ENCODE results near the gene GIMAP1.

Gene GIMAP1

DNA sequence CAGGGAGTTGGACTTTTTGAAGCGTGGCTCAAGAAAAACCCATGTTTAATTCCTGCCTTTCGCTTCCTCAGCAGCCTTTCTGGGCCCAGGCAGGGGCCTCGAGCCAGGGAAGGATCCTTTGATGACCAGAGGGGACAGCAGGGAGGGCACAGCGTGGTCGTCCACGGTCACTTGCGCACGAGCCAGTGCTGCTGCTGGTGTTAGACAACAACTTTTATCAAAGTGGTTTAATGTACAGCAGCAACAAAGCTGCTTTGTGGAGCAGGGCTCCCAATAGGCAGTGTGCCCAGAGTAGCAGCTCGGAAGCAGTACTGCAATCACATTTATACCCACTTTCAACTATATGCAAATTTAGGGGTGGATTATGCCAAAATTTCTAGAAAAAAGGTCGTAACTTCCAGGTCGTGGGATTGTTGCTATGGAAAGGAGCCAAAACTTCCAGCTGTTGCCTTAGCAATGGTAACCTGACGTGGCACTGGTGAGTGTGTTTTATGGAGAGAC, 6.1 kb downstream of the GIMAP1 start:
- no peak for DNase-seq

DNA sequence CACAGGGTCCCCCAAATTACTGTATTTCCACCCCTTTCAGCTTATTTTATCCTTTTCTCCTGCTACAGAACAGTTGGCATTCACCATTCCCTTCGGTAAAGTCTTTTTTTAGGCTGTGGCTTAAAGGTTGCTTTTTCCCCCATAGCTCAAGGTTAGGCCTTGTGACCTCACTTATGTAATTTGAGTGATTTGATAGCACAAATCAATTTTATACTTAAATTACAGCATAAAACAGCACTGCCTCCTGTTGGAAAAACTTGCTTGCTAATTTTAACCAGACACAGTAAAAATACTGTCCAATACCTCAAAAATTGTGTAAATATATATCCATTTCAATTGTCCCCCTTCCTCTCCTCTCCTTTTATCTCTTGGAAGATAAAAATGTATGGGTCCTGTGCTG, 7.1 kb downstream of the GIMAP1 start:
- DNase-seq, result no peak

DNA sequence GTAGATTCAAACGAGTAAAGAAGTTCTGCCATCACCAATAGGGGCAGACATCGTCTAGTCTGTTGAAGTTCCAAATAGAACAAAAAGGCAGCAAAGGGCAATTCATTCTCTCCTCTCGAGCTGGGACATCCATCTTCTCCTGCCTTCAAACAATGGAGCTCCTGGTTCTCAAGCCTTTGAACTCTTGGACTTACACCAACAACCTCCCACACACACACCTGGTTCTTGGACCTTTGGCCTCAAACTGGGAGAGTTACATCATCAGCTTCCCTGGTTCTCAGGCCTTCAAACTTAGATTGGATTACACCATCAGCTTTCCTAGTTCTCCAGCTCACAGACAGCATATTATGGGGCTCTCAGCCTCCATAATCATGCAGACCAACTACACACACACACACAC, 11.0 kb downstream of the GIMAP1 start:
- no peak for DNase-seq

DNA sequence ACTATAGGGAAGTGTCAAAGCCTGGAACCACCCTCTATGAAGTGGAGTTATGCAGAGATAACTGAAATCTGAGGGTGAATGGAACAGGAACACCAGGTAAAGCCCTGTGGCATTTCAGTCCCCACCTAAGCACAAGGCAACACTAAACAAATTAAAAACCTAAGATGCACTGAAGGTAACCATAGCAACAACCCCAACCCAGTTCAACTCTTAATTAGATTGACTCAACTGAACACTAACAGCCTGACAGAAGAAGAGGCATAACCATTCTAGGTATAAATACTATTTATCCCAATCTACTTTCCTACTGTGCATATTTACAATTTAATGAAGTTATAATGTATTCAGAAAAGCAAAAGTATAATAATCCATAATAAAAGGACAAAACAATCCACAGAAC, 11.6 kb downstream of the GIMAP1 start:
- DNase-seq, result no peak

DNA sequence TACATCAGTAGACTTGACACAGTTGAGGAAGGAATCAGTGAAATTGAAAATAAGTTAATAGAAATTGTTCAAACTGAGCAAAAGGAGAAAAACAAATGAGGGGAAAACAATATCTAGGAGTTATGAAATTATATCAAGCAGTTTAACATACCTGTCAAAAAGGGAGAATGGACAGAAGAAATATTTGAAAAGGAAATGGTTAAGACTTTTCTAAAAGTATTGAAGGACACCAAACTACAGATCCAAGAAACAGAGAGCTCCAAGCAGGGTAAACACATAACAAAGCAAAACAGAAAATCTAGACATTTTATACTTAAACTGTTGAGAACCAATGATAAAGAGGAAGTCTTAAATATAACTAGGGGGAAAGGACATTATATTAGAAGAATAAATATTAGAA, 12.2 kb downstream of the GIMAP1 start:
- DNase-seq, result no peak

DNA sequence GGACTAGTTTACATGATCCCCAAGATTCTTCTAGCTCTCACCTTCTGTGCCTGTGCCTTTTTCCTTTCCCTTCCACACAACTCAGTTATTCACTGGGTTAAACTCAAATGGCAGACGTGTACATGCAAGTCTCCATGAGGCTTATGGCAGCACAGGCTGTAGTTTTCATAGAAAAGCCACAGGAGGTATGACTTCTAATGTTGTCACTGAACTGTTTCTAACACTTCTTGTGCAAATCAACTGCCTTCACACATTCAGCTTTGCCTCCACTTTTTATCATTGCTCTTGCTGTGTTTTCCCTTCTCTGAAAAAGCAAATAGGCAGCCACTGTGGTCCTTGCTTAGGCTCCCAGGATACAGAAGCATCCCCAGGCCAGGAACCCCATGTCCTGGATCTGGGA, 15.5 kb downstream of the GIMAP1 start:
- DNase-seq, result no peak

DNA sequence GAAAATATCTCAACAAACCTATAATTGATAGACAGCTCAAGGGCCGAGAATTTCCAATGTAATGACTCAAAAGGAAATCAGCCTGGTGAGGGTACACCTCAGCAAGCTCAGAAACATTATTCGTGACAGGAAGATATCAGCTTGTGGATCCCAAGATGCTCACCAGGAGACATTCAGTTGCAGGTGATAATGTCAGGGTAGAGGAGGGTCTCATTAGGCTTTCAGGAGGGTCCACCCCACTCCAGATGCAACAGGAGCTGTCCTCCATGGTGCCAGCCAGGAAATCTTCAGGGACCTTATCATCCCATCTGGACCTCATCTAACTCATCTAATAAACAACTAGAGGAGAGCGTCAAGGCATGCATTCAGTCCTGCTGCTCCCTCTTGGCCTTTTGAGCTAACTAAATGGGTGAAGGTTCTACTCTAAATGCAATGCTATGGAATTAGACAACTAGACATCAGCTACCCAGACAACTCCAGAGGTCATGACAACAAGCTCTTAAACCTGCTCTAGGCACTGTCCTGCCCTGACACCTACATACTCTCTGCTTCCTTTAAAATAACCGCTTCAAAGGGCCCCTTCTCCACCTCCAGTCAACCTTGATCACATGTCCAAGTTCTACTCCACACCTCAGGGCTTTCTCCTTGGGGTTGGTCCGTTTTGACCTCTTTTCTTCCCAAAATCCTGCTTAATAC, 16.5 kb downstream of the GIMAP1 start:
- no peak for DNase-seq

DNA sequence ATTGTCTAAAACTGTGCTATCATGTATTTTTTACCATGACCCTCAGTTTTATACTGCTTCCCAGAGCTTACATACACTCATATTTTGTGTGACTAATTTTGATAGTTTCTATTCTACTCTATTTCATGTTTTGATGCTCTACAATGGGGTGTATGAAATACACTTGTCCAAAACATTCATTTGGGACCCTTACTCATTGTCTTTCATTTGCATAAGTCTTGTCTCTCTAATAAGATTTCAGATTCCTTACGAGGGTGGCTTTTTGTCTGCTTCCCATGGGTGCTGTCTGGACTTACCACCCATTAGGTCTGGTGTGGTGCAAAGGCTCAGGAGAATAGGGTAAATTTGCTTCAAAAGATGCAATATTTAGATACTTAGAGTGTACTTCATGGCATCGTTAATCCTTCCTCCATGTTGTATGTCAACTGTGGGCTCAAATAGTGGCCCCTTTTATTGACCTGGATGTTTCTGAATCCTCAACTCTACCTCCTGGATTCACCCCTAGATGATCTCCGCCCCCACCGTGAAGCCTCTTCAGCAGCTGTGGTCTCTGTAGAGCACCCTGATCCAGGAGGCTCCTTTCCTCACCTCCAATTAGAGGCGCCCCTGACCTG, 17.2 kb downstream of the GIMAP1 start:
- no peak for DNase-seq

DNA sequence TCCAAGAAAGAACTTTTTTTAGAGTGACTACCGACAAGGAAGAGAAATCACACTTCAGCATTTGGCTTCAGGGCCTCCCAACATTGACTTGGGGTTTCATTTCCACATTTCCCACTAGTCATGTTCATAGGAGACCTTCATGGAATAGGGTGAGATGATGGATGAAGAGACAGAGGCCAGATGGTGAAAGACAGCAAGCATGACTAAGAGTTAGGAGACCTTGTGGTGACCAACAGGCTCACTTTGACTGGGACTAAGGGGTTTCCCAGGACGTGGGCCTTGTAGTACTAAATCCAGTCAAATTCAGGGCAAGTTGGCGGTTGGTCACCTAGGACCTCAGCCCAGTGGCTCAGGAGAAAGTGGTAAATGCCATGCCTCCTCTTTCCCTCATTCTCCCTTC, 17.8 kb downstream of the GIMAP1 start:
- no peak for DNase-seq

DNA sequence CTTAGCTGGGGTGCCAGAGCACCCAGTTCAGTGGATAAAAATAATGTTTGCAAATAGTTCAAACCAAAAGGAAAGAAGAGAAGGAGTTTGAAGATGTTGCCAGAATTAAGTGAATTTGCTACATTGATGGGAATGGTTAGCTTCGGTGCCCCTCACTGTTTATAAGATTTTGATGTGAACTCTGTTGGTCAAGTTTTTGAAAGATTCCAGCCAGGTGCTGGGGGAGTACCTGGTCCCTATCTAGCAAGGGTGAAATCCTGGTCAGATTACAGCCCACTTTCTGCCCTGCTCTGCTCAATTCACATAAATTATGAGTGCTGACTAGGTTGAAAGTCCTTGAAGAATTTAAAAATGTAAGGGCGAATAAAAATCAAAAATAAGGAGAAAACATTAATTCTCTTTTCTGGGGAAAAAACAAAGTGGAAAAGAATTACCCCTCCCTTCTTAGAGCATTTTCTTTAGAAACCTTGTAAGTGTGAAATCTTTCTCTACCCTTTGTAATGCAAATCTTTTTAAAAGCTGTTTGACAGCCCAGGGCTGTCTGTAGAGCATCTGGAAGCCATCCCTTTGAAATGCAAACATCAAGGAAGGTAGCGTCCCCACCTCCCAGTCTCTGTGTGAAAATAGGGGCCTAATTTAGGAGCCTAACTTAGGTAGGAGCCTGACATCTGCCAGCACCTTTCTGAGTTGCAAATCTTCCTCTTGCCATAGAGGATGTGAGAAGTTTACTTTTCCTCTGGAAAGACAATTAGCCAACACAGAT, 19.4 kb downstream of the GIMAP1 start:
- DNase-seq, result no peak

DNA sequence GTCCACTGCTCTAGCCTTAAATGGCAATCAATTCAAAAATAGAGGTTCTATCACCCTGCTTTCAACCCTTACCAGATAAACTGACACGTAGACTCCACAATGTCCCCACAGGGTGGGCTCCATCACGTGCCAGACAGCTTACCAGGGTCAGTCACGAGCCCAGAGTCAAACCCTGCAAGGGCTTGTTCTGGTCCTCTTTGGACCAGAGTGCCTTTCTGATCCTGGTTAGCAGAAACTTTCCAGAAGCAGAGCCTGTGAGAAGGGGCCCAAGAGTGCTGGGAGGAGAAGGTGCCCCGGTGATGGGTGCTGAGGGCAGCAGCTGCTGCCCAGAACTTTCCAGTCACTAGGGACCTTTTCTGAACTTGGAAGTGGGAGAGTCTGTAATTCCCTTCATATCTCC, 20.5 kb downstream of the GIMAP1 start:
- no peak for DNase-seq

DNA sequence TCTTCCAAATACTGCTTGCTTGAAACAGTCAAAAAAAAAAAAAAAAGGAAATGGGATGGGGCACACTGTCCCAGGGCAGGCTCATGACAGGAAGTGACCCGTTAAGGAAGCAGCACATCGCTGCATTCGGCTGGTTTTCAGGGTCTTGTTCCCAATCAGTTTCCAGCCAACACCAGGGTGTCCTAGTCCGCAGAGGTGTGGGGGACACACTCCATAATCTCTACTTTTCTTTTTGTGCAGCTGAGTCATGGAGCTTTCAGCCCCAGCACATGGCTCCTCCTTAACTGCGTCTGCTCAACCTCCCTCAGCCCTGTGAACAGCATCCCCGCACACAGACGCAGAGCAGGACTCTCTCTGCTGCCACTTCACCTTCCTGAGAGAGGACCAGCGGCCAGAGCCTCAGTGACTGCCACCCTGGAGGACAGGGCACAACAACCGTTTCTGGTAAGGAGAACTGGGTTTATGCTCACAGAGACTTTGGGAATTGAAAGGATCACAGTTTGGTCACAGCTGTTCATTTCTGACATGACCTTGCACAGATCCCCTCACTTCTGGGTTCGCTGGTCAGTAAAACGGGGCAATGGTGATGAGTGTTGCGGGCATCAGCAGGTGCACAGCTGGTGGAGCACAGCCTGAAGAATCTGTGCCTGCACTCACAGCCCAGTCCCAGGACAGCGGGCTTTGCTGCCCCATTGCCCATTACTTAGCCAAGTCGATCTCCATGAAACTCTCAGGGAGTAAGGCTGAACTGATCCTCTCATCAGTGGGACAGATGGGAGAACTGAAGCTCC, 21.0 kb downstream of the GIMAP1 start, which contains the start of gene GIMAP5:
Gene GIMAP5 (plus strand): TSS at position 154 of the 791 bp plus-strand sequence. CDS start 3,467 bp downstream, outside the sequence.
- DNase-seq, result no peak

DNA sequence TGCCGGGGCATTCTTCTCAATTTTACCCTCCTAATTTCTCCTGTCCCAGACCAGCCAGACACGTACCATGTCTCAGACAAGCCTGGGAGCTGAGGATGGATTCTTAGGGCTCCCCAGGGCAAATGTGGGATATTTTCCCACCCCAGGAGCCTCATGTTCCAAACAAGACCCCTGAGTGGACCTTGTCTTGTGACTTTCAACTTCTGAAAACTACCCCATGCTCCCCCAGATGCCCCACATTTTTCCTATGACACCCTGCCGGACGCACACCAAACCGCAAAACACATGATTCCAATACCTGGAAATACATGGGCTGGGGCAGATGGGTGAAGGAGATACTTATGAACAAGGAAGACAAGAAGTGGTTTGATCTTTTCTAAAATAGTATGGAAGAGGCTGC, 21.7 kb downstream of the GIMAP1 start:
- no peak for DNase-seq

DNA sequence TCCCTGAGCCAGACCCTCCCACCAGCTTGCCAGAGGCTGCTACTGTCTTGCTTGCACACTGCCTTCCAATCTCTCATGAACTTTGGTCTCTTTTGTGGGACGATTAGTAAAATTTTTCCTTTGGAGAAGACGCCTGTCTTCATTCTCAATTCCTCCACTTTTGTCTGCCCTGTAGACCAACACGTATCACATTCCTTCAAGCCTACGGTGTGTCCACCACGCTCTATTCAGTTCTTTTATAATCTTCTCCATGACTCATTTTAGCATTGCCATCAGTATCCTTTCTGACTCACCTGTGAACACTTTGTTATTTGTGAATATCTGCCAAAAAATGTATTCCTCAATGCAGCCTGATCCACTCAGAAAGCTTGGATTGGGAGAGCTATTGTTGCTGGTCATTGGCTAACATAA, 22.2 kb downstream of the GIMAP1 start:
- DNase-seq, result no peak

DNA sequence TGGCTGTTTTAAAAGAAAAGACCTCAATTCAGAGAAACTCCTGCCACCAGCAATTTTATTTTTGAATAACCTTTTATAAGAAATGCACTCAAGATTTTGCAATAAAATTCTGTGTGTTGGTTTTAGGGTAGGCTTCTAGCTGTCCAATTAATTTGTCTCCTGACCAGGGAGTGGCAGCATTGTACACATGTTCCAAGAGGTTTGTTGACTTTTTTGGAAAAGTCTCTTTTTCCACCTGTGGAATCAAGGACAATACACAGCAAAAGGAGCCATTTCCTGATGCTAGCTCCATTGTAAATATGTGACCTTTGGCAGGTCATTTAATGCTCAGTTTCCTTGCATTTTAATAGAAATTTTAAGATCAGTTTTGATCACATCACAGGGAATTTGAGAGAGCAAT, 22.6 kb downstream of the GIMAP1 start:
- DNase-seq, result no peak

DNA sequence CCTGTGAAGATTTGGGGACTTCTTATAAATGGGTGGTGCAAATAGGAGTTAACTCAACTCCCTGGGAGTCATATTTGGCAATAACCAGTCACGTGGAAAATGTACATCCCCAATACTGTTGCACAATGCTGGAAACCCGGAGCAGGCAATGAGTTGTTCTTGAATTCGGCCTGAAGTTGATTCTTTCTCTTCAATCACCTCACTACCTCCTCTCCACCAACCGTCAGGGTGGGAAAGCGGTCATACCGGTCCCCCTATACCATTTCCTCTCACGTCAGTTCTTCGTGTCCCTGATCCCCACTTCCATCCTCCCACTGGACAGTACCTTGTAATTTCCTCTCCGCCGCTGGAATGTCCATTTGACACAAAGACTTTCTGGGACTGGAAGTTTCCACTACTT, 23.6 kb downstream of the GIMAP1 start:
- DNase-seq, result no peak

DNA sequence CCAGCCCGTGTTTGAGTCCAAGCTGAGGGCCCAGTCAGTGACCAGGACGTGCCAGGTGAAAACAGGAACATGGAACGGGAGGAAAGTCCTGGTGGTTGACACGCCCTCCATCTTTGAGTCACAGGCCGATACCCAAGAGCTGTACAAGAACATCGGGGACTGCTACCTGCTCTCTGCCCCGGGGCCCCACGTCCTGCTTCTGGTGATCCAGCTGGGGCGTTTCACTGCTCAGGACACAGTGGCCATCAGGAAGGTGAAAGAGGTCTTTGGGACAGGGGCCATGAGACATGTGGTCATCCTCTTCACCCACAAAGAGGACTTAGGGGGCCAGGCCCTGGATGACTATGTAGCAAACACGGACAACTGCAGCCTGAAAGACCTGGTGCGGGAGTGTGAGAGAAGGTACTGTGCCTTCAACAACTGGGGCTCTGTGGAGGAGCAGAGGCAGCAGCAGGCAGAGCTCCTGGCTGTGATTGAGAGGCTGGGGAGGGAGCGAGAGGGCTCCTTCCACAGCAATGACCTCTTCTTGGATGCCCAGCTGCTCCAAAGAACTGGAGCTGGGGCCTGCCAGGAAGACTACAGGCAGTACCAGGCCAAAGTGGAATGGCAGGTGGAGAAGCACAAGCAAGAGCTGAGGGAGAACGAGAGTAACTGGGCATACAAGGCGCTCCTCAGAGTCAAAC, 26.0 kb downstream of the GIMAP1 start:
- DNase-seq, result no peak

DNA sequence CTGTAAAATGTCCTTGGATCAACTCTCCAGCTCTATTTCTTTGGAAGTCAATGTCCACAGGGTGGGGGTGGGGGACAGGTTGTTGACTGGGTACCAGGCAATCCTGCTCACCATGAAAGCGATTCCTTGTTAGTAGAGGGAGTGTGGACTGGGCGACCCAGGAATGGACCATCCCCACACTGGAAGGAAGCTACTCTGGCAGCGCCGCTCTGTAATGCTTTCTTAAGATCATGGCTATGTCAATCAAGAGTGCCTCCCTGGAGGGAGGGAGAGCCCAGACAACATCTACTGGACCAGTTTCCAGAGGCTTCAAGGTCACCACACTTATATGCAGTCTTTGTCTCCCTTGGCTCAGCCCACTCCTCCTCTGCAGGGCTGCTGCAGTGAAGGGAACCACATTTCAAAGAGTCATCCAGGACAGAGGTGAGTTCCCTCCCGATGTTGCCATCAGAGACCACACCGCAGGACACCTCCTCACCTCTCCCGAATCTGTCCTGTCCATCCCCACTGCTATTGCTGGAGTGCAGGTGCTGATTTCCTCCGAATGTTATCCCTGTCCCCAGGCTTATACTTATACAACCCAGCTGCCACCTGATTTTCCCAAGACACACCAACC, 27.7 kb downstream of the GIMAP1 start:
- no peak for DNase-seq

DNA sequence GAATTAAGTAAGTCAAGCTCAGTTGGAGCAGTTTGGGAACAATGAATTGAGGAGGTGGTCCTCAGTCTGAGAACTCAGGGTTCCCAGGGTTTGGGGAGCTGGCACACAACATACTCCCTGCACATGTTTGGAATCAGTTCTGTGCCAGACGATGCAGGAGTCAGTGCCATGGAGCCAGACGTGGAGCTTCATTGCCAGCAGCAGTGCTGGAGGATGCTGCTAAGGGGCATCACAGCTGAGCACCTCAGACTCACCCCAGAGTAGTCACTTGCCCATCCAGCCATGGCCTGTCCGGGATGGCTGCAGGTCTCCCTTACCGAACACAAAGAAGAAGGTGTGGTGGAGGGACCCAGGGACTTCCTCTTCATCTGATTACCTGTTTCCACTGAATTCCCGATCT, 28.7 kb downstream of the GIMAP1 start:
- no peak for DNase-seq

DNA sequence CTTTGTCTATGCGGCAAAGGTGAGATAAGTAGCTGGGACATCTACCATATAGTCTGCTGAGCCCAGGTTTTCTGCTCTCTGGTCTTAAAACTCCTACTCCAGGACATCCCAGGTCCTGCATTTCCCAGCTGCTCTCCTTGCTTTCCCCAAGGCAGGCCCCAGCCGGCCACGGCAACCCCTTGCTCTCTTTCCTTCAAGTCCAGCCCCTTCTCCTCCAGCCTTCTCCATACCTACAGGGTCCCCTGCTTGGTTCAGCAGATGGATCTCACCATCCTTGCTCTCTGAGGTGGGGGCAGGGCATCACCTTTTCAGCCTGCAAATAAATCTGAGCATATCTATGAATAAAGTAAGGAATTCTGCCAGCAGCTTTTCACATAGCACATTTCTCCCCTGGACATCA, 29.5 kb downstream of the GIMAP1 start:
- no peak for DNase-seq

DNA sequence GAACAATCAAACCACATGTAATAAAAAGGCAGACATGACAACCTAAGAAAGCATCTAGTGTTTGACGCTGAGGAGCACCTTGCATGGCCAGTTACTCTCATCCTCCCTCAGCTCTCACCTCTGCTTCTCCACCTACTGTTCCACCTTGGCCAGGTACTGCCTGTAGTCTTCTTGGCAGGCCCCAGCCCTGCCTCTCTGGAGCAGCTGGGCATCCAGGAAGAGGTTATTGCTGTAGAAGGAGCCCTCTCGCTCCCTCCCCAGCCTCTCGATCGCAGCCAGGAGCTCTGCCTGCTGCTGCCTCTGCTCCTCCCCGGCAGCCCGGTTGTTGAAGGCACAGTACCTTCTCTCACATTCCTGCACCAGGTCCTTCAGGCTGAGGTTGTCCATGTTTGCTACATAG, 30.5 kb downstream of the GIMAP1 start:
- DNase-seq, result no peak

DNA sequence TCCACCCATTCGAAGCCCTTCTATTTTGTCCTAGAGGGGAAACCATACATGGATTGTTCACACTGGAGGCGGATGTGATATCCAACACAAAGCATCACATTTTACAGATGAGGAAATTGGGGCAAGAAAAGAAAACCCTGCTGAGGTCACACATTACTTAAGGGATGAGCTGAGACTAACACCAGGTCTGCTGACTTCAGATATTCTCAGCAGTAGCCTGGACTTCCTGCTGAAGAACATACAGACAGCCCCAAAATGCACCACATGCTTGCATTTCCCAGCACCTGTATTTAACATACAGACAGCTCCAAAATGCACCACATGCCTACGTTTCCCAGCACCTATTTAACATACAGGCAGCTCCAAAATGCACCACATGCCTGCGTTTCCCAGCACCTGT, 32.0 kb downstream of the GIMAP1 start:
- no peak for DNase-seq

Measured in cortex of kidney (tissue), 1 donor.